Endothelial cell (in vitro differentiated cells): ENCODE measurements around the gene IST1. TPM values are rescaled to one million over a fixed set of nuclear protein-coding genes. Genes with fewer than 3 reads are reported as not detected.

ENCODE experiments used
- DNase-seq: peaks from one replicate; pipeline ENCODE4 v3.0.0; 2021; ENCODE audit warnings: low spot score
- H3K27ac Mint-ChIP-seq: one replicate; pipeline ENCODE4 v1.8.0; 2021; ENCODE audit warnings: mixed read lengths, inconsistent platforms; ENCODE audit not compliant: unreplicated experiment
- H3K27me3 Mint-ChIP-seq: one replicate; pipeline ENCODE4 v1.8.0; 2021; ENCODE audit warnings: mild to moderate bottlenecking, moderate library complexity, mixed read lengths, inconsistent platforms; ENCODE audit not compliant: unreplicated experiment
- H3K36me3 Mint-ChIP-seq: one replicate; pipeline ENCODE4 v1.8.0; 2021; ENCODE audit warnings: mild to moderate bottlenecking, low read depth, mixed read lengths, inconsistent platforms; ENCODE audit not compliant: unreplicated experiment
- H3K4me1 Mint-ChIP-seq: one replicate; pipeline ENCODE4 v1.8.0; 2021; ENCODE audit warnings: mild to moderate bottlenecking, mixed read lengths, inconsistent platforms; ENCODE audit not compliant: unreplicated experiment
- H3K4me3 Mint-ChIP-seq: one replicate; pipeline ENCODE4 v1.8.0; 2021; ENCODE audit warnings: mild to moderate bottlenecking, mixed read lengths, inconsistent platforms; ENCODE audit not compliant: unreplicated experiment
- H3K9me3 Mint-ChIP-seq: one replicate; pipeline ENCODE4 v1.8.0; 2021; ENCODE audit warnings: mixed read lengths, inconsistent platforms; ENCODE audit not compliant: unreplicated experiment
- CTCF ChIP-seq: fragments of 200-600 bp; sonication (generic); IDR thresholded peaks from one replicate; pipeline ENCODE4 v1.5.0; 2021; ENCODE audit warnings: antibody characterized with exemption; ENCODE audit not compliant: unreplicated experiment
- total RNA-seq: library from RNA; stranded (reverse); fragmentation: NEBNext Ultra II Directional; extraction: Animal tissue kit (Norgen Biotek cat#: 25700); gene quantifications from one replicate; pipeline ENCODE4 v1.2.1, GENCODE V29; 2021; ENCODE audit not compliant: unreplicated experiment

Gene IST1
- total RNA-seq, 1 donor from 2014 or later: 247 TPM

- Mint-ChIP-seq H3K27me3 (peaks cover 3% of the 10 kb centered on the region), H3K27ac (no peak overlapping the region), H3K4me3 (no peak overlapping the region), H3K9me3 (no peaks in the 10 kb centered on the region), H3K36me3 (peaks cover 31% of the 10 kb centered on the region), H3K4me1 (peaks cover 16% of the 10 kb centered on the region)
- DNase-seq: no peak
- TF ChIP-seq CTCF: no peak
These were observed 34.8 kb downstream of the IST1 start for GRCh38 chr16:71930013-71930563.

DNA sequence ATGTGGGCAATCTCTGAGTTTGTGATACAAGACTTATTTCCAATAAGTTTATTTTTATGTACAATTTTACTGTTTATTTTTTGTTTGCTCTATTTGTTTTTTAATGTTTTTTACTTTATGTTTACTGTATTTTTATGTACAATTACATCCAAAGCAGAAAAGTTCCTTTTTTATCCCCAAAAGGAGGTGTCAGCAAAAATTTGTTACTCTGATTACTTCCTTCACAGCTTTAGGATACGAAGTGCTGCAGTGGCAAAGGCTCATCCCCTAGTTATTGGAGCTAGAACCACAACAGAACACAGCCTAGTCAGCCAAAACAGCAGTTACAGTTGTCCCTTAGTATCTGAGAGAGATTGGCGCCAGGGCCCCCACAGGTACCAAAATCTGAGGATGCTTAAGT lies 35.7 kb downstream of the IST1 start:
- Mint-ChIP-seq H3K4me1 (peaks cover 16% of the 10 kb centered on the region), H3K27me3 (peaks cover 3% of the 10 kb centered on the region), H3K9me3 (no peaks in the 10 kb centered on the region), H3K4me3 (no peak overlapping the region), H3K27ac (no peak overlapping the region), H3K36me3 (peaks cover 30% of the 10 kb centered on the region)
- DNase-seq: no peak
- TF ChIP-seq CTCF: no peak

GRCh38 chr16:71931599-71931998 lies 36.3 kb downstream of the IST1 start:
- DNase-seq: no peak
- Mint-ChIP-seq H3K27ac (no peak overlapping the region), H3K4me3 (no peak overlapping the region), H3K9me3 (no peaks in the 10 kb centered on the region), H3K36me3 (peaks cover 28% of the 10 kb centered on the region), H3K27me3 (peaks cover 3% of the 10 kb centered on the region), H3K4me1 (peaks cover 14% of the 10 kb centered on the region)
- TF ChIP-seq CTCF: no peak

- Mint-ChIP-seq H3K4me3 (no peak overlapping the region), H3K9me3 (no peaks in the 10 kb centered on the region), H3K27ac (no peak overlapping the region), H3K27me3 (peaks cover 3% of the 10 kb centered on the region), H3K36me3 (peaks cover 17% of the 10 kb centered on the region), H3K4me1 (peaks cover 3% of the 10 kb centered on the region)
- no peak for DNase-seq
- TF ChIP-seq CTCF: no peak
These were observed 37.7 kb downstream of the IST1 start for GRCh38 chr16:71933017-71933416.

GRCh38 chr16:71933913-71934695 lies 38.8 kb downstream of the IST1 start:
- Mint-ChIP-seq H3K4me1 (no peaks in the 10 kb centered on the region), H3K36me3 (peaks cover 14% of the 10 kb centered on the region), H3K27ac (no peak overlapping the region), H3K4me3 (no peak overlapping the region), H3K9me3 (no peaks in the 10 kb centered on the region), H3K27me3 (peaks cover 3% of the 10 kb centered on the region)
- no peak for DNase-seq
- TF ChIP-seq CTCF: no peak
